GM19397 (cell line): ENCODE measurements around the gene PIGR.
A peak's percentile ranks its signal among the peaks of the same experiment; 100 is the strongest.

Experiments used
- ATAC-seq: cut with Tn5 transposase; IDR thresholded peaks from one replicate; pipeline ENCODE4 v1.9.1; 2021; ENCODE audit warnings: mild to moderate bottlenecking, moderate library complexity; ENCODE audit not compliant: unreplicated experiment

The PIGR gene

DNA sequence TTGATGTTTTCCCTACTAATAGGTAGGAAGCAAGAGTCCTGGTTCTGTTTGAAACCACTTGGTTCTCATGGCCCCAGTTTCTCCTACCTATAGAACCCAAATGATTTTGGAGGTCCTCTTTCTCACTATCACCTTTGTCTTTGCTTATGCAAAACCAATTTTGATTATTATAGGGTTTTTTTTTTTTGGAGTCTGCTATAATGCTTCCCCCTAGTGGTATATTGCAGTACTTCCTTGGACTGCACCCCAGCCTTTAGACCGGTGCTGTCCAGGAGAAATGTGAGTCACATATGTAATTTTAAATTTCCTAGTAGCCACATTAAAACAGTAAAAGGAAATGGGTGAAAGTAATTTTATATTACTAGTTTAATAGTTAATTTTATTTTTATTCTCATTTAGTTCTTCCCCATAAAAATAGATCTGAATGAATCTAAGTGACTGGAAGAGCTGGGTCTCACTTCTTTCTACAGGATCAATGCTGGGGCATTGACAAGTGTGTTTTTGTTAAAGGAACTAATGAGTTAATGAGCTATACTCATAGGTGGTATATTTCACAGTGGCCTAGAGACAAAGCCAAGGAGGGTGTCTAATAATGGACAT is 35.1 kb downstream of the PIGR start:
- ATAC-seq: no peak

- ATAC-seq: no peak
These were observed 36.4 kb downstream of the PIGR start for GRCh38 chr1:206909883-206910318.

DNA sequence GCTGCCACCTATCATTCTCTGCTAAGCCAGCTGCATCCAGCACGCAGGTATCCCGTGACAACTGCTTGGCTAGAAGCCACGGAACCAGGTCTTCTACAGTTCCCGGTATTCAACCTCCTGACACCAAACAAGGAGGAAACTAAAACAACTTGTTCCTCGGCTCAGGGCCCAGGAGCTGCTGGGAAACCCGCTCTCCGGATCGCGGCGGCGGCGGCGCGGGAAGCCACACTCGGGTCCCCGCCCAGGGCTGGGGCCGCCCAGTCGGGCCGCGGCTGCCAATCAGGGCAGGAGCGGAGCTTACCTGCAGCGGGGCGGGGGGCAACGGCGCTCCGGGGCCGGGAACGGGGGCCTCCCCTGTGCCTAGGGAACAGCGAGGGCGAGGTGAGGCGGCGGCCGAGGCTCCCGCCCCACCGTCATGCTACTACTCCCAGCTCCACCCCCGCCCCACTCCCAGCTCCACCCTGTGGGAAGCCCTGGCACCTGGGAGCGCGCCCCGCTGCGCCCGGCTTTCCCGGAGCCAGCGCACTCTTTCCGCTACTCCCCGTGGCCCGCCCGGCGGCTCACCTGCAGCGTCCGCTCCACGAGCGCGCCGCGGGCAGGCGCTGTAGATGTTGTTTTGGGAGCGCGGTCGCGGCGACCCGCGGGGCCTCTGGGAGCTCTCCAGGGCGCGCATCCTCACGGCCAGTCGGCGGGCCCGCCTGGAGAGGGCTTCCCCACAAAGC is 36.9 kb downstream of the PIGR start:
- ATAC-seq: no peak

DNA sequence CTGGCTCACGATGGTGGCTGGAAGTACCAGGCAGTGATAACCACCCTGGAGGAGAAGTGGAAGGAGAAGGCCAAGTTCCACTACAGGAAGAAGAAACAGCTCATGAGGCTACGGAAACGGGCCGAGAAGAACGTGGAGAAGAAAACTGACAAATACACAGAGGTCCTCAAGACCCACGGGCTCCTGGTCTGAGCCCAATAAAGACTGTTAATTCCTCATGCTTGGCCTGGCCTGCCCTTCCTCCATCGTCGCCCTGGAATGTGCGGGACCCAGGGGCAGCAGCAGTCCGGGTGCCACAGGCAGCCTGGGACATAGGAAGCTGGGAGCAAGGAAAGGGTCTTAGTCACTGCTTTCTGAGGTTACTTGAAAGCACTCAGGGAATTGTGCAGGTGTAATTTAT is 38.2 kb downstream of the PIGR start:
- ATAC-seq: no peak

DNA sequence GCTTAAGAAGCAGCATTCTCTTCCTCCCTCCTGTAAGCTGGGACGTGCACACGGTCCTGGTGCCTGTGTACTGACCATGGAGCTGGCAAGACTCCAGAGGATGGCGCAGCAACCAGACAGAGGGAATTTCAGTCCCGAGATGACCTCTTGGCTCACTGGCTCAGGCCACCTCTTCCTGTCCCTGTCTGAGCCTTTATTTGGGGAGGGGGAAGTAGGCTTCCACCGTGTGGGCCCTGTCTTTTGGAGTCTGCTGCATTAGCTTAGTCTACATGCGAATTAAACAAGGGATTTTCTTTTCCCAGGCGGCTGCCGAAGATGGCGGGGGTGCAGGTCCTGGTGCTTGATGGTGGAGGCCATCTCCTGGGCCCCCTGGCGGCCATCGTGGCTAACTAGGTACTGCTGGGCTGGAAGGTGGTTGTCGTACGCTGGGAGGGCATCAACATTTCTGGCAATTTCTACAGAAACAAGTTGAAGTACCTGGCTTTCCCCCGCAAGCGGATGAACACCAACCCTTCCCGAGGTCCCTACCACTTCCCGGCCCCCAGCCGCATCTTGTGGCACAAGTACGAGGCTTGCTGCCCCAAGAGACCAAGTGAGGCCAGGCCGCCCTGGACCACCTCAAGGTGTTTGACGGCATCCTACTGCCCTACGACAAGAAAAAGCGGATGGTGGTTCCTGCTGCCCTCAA is 38.8 kb downstream of the PIGR start:
- ATAC-seq: no peak

GRCh38 chr1:206905295-206906164 is 40.7 kb downstream of the PIGR start:
- peak; percentile 79 for ATAC-seq

- no peak for ATAC-seq
These were observed 41.7 kb downstream of the PIGR start for GRCh38 chr1:206904423-206905142.

DNA sequence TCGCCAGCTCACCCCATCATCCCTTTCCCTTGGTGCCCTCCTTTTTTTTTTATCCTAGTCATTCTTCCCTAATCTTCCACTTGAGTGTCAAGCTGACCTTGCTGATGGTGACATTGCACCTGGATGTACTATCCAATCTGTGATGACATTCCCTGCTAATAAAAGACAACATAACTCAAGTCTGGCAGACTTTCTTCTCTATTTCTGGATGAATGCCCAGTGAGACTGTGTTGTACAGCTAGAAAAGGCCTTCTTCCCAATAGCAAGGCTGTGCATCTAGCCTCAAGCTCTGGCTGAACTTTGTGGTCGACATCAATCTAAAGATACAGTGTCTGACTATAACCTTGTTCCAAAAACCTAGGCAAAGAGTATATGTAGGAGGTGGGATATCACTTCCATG is 42.6 kb downstream of the PIGR start:
- no peak for ATAC-seq

DNA sequence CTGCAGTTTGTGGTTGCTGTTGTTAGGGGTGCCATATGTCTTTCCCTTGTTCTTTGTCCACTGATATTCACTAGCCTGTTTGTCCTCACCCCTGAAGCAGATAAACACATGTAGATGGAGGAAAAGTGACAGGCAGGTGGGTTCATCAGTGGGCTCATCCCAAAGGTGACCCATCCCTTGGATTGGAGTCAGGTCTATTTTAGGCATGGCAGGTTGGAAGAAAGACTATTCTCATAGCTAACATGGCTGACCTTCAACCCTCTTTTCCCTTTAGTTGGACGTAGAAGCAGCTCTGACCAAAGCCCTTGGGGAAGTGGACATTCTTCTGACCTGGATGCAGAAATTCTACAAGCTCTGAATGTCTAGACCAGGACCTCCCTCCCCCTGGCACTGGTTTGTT is 43.6 kb downstream of the PIGR start:
- no peak for ATAC-seq

DNA sequence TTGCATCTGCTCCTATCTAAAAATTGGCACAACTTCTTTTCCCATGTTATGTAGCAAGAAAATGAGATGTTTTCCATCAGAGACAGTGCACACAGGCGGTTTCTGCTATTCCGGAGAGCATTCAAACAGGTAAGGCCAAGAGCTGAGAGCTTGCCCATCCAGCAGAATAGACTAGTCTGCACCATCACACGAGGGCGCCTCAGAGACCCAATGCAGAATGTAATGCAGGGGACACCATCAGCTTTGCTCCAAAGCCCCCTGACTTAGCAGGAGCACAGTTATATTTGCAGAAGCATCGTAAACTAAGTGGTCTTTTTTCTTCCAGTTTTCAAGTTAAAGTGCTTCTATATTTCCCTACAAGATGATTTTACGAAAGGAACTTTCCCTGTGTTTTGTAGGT is 44.3 kb downstream of the PIGR start:
- no peak for ATAC-seq

DNA sequence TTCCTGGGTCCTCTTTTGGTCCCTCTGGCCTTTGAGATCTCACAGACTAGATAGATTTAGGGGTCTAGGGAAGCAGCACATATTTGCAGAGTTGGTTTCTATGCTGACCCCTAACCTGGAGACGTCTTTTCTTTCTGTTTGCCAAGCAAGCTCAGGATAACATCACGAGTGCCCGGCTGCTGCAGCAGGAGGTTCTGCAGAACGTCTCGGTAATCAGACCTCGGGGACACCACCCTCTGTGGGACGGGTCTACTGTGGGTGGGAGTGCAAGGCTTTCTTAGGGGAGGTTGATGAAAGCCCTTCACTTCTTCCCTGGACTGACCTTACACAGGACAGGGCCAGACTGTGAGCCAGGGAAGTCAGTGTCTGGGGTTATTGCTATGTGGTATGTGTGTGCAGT is 46.1 kb downstream of the PIGR start:
- ATAC-seq: no peak

DNA sequence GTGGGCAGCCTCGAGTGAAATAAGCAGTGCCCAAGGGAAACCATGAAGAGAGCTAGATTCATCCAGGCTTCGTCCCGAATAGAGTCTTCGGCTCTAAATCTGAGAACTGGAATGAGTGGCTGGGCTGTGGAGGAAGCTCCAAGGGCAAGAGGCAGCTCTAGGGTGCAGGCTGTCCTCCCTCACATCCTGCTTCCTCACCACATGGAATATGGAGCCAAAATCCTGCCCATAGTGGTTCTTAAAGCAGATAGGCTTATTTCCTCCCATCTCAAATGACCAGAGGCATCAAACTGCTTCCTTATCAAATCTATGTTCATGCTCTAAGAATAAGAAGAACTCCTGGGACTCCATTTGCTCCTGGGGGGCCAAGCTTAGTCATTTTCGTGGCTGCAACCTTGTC is 46.5 kb downstream of the PIGR start:
- ATAC-seq: no peak

GRCh38 chr1:206898915-206899431 is 47.3 kb downstream of the PIGR start:
- ATAC-seq: no peak

DNA sequence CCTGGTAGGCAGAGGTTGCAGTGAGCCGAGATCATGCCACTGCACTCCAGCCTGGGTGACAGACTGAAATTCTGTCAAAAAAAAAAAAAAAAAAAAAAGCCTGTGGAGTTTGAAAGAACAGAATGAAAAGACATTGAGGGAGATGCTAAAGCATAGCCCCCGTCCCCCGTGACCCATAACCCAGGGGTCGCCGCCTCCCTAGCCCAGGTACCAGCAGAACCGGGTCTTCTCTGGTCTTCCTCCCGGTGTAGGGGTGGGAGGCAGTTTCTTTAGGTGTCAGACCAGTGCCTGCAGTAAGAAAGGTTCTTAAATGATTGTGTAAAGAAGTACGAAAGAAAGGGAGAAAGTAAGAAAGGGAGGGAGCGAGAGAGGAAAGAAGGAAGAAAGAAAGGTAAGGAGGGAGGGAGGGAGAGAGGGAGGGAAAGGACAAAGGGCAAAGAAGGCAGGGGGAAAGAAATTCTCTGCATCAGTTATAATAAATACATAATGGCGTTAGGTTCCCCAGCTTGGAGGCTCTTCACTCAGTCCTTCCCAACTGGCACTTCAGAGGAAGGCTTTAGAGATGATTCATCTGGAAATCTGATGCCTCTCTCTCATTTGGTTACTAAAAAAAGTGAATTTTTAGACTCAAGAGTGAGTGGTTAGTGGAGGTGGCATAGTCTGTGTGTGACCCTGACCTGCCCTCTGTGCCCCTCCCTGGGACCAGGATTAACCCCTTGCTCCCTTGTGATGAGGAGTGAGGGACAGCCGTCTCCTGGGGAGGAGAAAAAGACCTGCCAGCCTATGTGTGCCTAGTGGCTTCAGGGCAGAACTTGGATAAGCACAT is 48.0 kb downstream of the PIGR start:
- ATAC-seq: no peak

DNA sequence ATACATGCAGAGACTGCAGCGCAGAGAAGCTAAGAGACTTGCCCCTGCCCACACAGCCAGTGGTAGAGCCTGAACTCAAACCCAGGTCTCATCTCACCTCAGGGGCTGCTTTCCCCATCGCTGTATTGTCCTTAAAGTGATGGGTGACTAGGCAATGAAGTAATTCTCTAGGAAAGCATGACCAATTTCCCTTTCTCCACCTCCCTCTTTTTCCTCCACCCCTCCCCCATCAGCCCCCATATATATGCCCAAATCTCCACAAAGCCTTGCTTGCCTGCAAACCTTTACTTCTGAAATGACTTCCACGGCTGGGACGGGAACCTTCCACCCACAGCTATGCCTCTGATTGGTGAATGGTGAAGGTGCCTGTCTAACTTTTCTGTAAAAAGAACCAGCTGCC is 49.1 kb downstream of the PIGR start, which contains the start of gene IL24:
IL24 (plus strand) TSS at position 269 of the 400 bp plus-strand sequence. CDS start 390 bp downstream, outside the sequence.
- no peak for ATAC-seq

GRCh38 chr1:206896261-206896660 is 50.0 kb downstream of the PIGR start:
- no peak for ATAC-seq

DNA sequence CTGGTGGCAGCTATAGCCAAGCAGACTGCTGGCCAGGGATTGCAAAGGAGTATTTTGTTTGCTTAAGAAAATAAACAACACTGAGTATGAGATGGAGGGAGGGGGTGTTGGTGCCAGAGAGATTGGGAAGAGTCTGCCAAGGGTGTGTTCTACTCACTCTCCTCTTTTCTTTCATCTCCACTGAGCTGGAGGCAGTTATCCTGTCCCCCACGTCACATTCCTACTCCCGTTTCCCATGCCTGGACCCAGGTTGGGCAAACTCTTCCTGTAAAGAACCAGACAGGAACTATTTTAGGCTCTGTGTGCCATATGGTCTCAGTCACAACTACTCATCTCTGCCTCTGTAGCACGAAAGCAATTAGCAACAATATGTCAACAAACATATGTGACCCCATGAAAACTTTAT is 50.4 kb downstream of the PIGR start:
- ATAC-seq: no peak

DNA sequence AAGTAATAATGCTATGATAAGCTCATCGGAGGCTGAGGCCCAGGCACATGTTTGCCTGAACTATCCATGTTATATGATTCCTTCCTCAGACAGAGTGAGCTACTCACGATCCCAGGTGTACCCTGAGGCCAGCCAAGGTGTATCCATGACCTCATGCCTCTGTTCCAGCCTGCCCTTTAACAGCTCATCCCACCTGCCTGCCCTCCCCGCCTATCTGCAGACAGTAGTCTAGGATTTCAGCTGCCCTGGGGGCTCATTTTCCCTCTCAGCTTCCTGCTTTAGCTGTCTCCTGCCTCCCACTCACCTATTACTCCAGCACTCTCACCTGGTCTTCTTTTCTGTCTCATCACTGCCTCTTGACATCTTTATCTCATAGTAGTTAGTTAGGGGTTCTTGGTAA is 50.9 kb downstream of the PIGR start:
- ATAC-seq: no peak

DNA sequence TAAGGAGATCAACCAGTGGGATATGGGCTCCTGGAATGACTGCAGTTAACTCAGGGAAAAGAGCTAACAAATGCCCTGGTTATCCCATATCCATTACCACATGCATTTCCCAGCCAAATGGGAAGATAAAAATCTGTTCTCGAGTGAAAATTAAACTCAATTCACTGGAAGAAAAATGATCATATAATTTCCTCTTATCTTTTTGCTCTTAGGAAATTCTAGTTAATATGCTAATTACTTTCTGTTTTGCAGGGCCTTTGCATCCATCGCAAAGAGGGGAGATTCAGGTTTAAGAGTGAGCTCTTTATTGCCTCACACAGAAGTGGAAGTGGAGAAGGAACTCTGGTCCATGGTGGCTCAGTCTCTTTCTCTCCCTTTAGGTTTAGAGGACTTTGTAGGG is 52.9 kb downstream of the PIGR start:
- no peak for ATAC-seq
